ENCODE results near the gene CDH20. TPM values are rescaled to one million over a fixed set of nuclear protein-coding genes. Genes with fewer than 3 reads are reported as not detected.

Gene CDH20
- total RNA-seq, 2 experiments from 2014 or later, result not detected

DNA sequence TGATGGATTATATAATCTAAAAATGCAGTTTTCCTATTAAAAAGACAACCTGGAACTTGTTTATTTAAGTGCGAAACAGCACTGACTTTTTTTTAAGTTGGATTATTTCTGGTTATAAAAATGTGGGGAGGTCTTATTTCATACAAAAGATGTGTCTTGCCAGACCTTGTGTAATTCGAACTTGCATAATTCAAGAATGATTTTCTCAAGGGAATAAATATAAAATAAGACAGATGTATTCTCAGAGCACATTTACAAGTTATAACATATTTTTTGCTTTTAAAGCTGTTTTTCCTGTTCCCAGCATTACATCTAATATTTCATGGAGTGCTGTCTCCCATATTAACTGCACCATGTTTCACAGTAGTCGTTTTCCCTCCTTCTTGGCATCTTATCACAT lies 263.1 kb downstream of the CDH20 start:
- Mint-ChIP-seq H3K27ac (peak overlapping the region; percentile 19), H3K4me1 (ENCODE audit: low read depth) (no peaks in the 10 kb centered on the region), H3K4me3 (no peak overlapping the region), H3K36me3 (ENCODE audit: low read depth) (no peaks in the 10 kb centered on the region), H3K27me3 (ENCODE audit: low read depth) (peaks cover 15% of the 10 kb centered on the region), H3K9me3 (no peaks in the 10 kb centered on the region)
- intact Hi-C loops (cut with micrococcal nuclease), result no loop called here
- CTCF ChIA-PET, result interaction anchor here (1.2 kb wide), 1 partner anchor 14 kb away, joined by 3 read pairs; no protein-coding TSS in a partner anchor
- no peak for DNase-seq

DNA sequence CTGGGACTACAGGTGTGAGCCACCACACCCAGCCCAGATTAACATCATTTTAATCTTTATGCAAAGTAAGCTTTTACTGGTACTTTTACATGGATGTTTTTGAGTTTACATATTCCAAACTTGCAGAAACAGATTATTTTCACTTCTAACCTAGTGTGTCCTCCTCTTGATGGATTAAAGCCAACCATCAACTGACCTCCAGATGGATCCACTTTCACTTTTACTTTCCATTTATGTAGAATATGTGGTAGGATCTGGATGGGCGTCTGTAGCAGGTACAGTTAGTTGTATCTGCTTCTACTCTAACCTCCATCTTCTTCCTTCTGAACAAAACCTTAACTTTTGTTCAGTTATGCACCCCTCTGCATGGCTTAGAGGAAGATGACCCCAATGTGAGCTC lies 264.1 kb downstream of the CDH20 start:
- H3K4me3 Mint-ChIP-seq, result no peak overlapping the region
- intact Hi-C loops (cut with micrococcal nuclease), result no loop called here
- no peaks in the 10 kb centered on the region for H3K36me3 Mint-ChIP-seq (ENCODE audit: low read depth)
- peaks cover 18% of the 10 kb centered on the region for H3K27me3 Mint-ChIP-seq (ENCODE audit: low read depth)
- H3K9me3 Mint-ChIP-seq, result no peaks in the 10 kb centered on the region
- no peak for DNase-seq
- H3K27ac Mint-ChIP-seq, result no peak overlapping the region
- no peaks in the 10 kb centered on the region for H3K4me1 Mint-ChIP-seq (ENCODE audit: low read depth)
- CTCF ChIA-PET, result interaction anchor here (1.0 kb wide), 1 partner anchor 16 kb away, joined by 4 read pairs; no protein-coding TSS in a partner anchor

DNA sequence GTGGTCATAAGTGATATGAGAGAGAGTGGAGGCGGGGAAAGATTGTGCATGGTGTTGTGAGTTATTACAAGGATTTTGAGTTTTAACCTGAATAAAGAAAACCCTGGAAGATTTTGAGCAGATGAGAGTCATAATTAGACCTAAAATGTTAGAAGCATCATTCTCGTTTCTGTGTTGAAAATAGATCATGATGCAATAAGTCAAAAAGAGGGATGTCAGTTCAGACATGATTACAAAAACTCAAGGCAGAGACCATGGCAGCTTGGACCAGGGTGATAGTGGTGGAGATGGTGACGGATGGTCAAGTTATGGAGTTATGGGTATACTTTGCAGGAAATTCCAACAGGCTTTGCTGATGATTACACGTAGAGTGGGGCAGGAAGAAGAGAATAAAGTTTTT lies 267.2 kb downstream of the CDH20 start:
- Mint-ChIP-seq H3K27me3 (ENCODE audit: low read depth) (peaks cover 31% of the 10 kb centered on the region), H3K4me1 (ENCODE audit: low read depth) (no peaks in the 10 kb centered on the region), H3K9me3 (no peaks in the 10 kb centered on the region), H3K36me3 (ENCODE audit: low read depth) (no peaks in the 10 kb centered on the region), H3K4me3 (no peak overlapping the region), H3K27ac (no peak overlapping the region)
- CTCF ChIA-PET, result no interaction called here
- DNase-seq, result no peak
- intact Hi-C loops (cut with micrococcal nuclease), result no loop called here

DNA sequence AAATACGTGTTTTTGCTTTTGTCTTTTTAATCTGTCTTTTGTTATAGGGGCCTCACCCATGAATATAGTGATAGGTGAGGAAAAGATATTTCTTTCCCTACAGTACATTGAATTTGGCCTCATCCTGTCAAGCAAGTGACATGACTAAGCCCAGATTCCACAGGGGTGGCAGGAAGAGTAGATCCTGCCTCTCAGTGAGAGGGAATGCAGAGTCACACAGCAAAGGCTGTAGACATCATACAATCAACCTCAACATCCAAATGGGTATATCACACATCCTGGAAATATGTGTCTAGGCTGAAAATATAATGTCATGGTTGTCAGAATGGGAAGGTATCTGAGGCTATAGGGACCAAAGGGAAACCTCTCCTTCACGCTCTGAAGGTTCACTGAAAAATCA lies 269.6 kb downstream of the CDH20 start:
- CTCF ChIA-PET, result no interaction called here
- intact Hi-C loops (cut with micrococcal nuclease), result no loop called here
- no peak for DNase-seq

More for the DNA sequence above, 269.6 kb downstream of the CDH20 start:
- H3K27me3 Mint-ChIP-seq (ENCODE audit: low read depth), result peaks cover 37% of the 10 kb centered on the region
- no peaks in the 10 kb centered on the region for H3K9me3 Mint-ChIP-seq
- H3K27ac Mint-ChIP-seq, result no peak overlapping the region
- H3K36me3 Mint-ChIP-seq (ENCODE audit: low read depth), result no peaks in the 10 kb centered on the region
- no peaks in the 10 kb centered on the region for H3K4me1 Mint-ChIP-seq (ENCODE audit: low read depth)
- H3K4me3 Mint-ChIP-seq, result no peak overlapping the region

Data from activated naive CD4-positive, alpha-beta T cell treated with anti-CD3 and anti-CD28 coated beads for 36 hours (primary cell).